Neural cell (in vitro differentiated cells): ENCODE measurements around the gene DNAJC13.

ENCODE experiments used
- CTCF ChIP-seq: fragments of 450-650 bp; IDR thresholded peaks from 2 replicates; pipeline ENCODE4 v1.5.1; 2014; ENCODE audit warnings: antibody characterized with exemption, mild to moderate bottlenecking, moderate library complexity; ENCODE audit not compliant: poor library complexity, severe bottlenecking
- EP300 ChIP-seq: fragments of 450-650 bp; conservative IDR thresholded peaks from 2 replicates; pipeline ENCODE4 v1.6.1; 2014; ENCODE audit warnings: antibody characterized with exemption, mild to moderate bottlenecking, moderate library complexity; ENCODE audit not compliant: poor library complexity, severe bottlenecking
- EZH2 ChIP-seq: fragments of 200-600, 300-800 bp; shearing (Covaris generic), sonication (generic); IDR thresholded peaks from 2 replicates; pipeline ENCODE4 v1.6.1; 2014; ENCODE audit warnings: antibody characterized with exemption, low read length, borderline replicate concordance, mild to moderate bottlenecking; ENCODE audit not compliant: insufficient read depth, poor library complexity, severe bottlenecking
- MXI1 ChIP-seq: fragments of 450-650 bp; conservative IDR thresholded peaks from 2 replicates; pipeline ENCODE4 v1.6.1; 2014; ENCODE audit warnings: antibody characterized with exemption, mild to moderate bottlenecking; ENCODE audit not compliant: poor library complexity, severe bottlenecking
- POLR2AphosphoS5 ChIP-seq: IDR thresholded peaks from 2 replicates; pipeline ENCODE4 v1.6.1; 2012
- RAD21 ChIP-seq: fragments of 450-650 bp; conservative IDR thresholded peaks from 2 replicates; pipeline ENCODE4 v1.6.1; 2014; ENCODE audit warnings: antibody characterized with exemption, mild to moderate bottlenecking, moderate library complexity
- REST ChIP-seq: IDR thresholded peaks from 2 replicates; pipeline ENCODE4 v1.6.1; 2012; ENCODE audit warnings: borderline replicate concordance
- SMC3 ChIP-seq: fragments of 450-650 bp; conservative IDR thresholded peaks from 2 replicates; pipeline ENCODE4 v1.6.1; 2014; ENCODE audit warnings: antibody characterized with exemption, mild to moderate bottlenecking, moderate library complexity; ENCODE audit not compliant: poor library complexity
- TAF1 ChIP-seq: IDR thresholded peaks from 2 replicates; pipeline ENCODE4 v1.6.1; 2012; ENCODE audit warnings: low read depth

- TF ChIP-seq CTCF (no peak), POLR2AphosphoS5 (no peak), EP300 (no peak), REST (no peak), EZH2 (no peak), TAF1 (no peak), SMC3 (no peak), MXI1 (no peak), RAD21 (no peak)
These were observed 15.8 kb downstream of the DNAJC13 start for GRCh38 chr3:132433121-132433520.
